GM20000 (cell line): Measurements from ENCODE around the gene TTLL9.
"Not testable (repeated sequence)": the region's sequence is repeated elsewhere in the genome, so short reads cannot be mapped to it uniquely, and the experiment has no call there.

Experiments
- DNase-seq: peaks from one replicate; pipeline ENCODE4 v3.0.0; 2012; ENCODE audit warnings: low spot score
- TF ChIP-seq, protein P1 (sequence below): IDR thresholded peaks from 2 replicates; pipeline ENCODE4 v1.5.1; 2012; ENCODE audit warnings: mild to moderate bottlenecking, control low read depth; ENCODE audit errors: extremely low read depth, missing control alignments

The TTLL9 gene

GRCh38 chr20:31925631-31926030 is 55.2 kb downstream of the TTLL9 start:
- TF ChIP-seq, protein P1, sequence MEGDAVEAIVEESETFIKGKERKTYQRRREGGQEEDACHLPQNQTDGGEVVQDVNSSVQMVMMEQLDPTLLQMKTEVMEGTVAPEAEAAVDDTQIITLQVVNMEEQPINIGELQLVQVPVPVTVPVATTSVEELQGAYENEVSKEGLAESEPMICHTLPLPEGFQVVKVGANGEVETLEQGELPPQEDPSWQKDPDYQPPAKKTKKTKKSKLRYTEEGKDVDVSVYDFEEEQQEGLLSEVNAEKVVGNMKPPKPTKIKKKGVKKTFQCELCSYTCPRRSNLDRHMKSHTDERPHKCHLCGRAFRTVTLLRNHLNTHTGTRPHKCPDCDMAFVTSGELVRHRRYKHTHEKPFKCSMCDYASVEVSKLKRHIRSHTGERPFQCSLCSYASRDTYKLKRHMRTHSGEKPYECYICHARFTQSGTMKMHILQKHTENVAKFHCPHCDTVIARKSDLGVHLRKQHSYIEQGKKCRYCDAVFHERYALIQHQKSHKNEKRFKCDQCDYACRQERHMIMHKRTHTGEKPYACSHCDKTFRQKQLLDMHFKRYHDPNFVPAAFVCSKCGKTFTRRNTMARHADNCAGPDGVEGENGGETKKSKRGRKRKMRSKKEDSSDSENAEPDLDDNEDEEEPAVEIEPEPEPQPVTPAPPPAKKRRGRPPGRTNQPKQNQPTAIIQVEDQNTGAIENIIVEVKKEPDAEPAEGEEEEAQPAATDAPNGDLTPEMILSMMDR, result no peak
- DNase-seq, result no peak

- no peak for DNase-seq
- TF ChIP-seq, protein P1, result no peak
Measured at GRCh38 chr20:31926493-31926892, 56.1 kb downstream of the TTLL9 start.

GRCh38 chr20:31927627-31928159 is 57.3 kb downstream of the TTLL9 start:
- TF ChIP-seq, protein P1, result no peak
- DNase-seq, result no peak

GRCh38 chr20:31929631-31930030 is 59.2 kb downstream of the TTLL9 start:
- DNase-seq, result not testable (repeated sequence)

GRCh38 chr20:31930779-31931178 is 60.3 kb downstream of the TTLL9 start:
- DNase-seq, result no peak
- TF ChIP-seq, protein P1, result no peak

DNA sequence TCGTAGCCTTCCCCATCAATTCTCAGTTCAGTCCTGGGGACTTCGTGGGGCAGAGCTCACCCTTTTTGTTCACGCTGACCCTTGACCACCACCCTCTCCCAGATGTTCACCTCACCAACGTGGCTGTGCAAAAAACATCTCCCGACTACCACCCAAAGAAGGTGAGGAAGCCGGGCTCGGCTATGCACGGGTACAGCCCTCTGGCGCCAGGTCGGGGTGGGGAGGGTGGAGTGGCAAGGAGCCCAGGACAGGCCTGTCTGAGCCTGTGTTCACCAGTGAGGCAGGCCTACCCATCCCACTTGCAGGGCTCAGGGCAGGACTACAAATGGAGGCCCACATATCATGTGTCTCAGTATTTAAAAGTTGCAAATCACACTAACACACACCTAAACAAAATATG is 63.3 kb downstream of the TTLL9 start:
- TF ChIP-seq, protein P1, result no peak
- DNase-seq, result no peak

GRCh38 chr20:31934491-31934890 is 64.1 kb downstream of the TTLL9 start:
- TF ChIP-seq, protein P1, result no peak
- no peak for DNase-seq

- no peak for DNase-seq
- TF ChIP-seq, protein P1, result no peak
Measured at GRCh38 chr20:31934968-31935764, 64.7 kb downstream of the TTLL9 start.
